Hepatocyte (in vitro differentiated cells): ENCODE data around the gene OGFOD1. TPM values are rescaled to one million over a fixed set of nuclear protein-coding genes. Genes with fewer than 3 reads are reported as not detected.
"Not testable (repeated sequence)": the region's sequence is repeated elsewhere in the genome, so short reads cannot be mapped to it uniquely, and the experiment has no call there.

ENCODE experiments used
- DNase-seq: peaks from one replicate; pipeline ENCODE4 v3.0.0-alpha.2; 2016; ENCODE audit warnings: low spot score
- H2AFZ ChIP-seq: fragments of 200-600 bp; sonication (generic); 2 replicates; pipeline ENCODE4 v1.6.0; 2016; ENCODE audit warnings: antibody characterized with exemption, mild to moderate bottlenecking
- H3K27ac ChIP-seq: fragments of 200-600 bp; sonication (generic); 2 replicates; pipeline ENCODE4 v1.5.1; 2016; ENCODE audit warnings: mild to moderate bottlenecking
- H3K27me3 ChIP-seq: fragments of 200-600 bp; sonication (generic); 2 replicates; pipeline ENCODE4 v1.6.1; 2016
- H3K36me3 ChIP-seq: fragments of 200-600 bp; sonication (generic); replicated peaks from 2 replicates; pipeline ENCODE4 v1.5.1; 2016; ENCODE audit warnings: low read depth; ENCODE audit not compliant: insufficient read depth
- H3K4me1 ChIP-seq: fragments of 200-600 bp; sonication (generic); 2 replicates; pipeline ENCODE4 v1.5.1; 2016; ENCODE audit warnings: mild to moderate bottlenecking, moderate library complexity; ENCODE audit not compliant: insufficient read depth
- H3K4me2 ChIP-seq: fragments of 200-600 bp; sonication (generic); 2 replicates; pipeline ENCODE4 v1.6.0; 2016
- H3K4me3 ChIP-seq: fragments of 200-600 bp; sonication (generic); 2 replicates; pipeline ENCODE4 v1.5.1; 2016; ENCODE audit warnings: mild to moderate bottlenecking
- H3K79me2 ChIP-seq: fragments of 200-600 bp; sonication (generic); 2 replicates; pipeline ENCODE4 v1.6.0; 2017; ENCODE audit warnings: mild to moderate bottlenecking
- H3K9me2 ChIP-seq: fragments of 200-600 bp; sonication (generic); replicated peaks from 2 replicates; pipeline ENCODE4 v1.6.0; 2017; ENCODE audit warnings: mild to moderate bottlenecking; ENCODE audit not compliant: insufficient read depth
- H3K9me3 ChIP-seq: fragments of 200-600 bp; sonication (generic); 2 replicates; pipeline ENCODE4 v1.5.1; 2016; ENCODE audit warnings: low read depth, mild to moderate bottlenecking
- H4K20me1 ChIP-seq: fragments of 200-600 bp; sonication (generic); 2 replicates; pipeline ENCODE4 v1.6.0; 2016; ENCODE audit warnings: mild to moderate bottlenecking; ENCODE audit not compliant: insufficient read depth, poor library complexity, severe bottlenecking
- EZH2 ChIP-seq: fragments of 200-600 bp; sonication (generic); IDR thresholded peaks from 2 replicates; pipeline ENCODE4 v1.6.1; 2016; ENCODE audit warnings: antibody characterized with exemption, mild to moderate bottlenecking, borderline replicate concordance
- EZH2phosphoT487 ChIP-seq: fragments of 200-600 bp; sonication (generic); IDR thresholded peaks from one replicate; pipeline ENCODE4 v1.6.1; 2018; ENCODE audit warnings: antibody characterized with exemption, mild to moderate bottlenecking, low read depth, moderate library complexity; ENCODE audit not compliant: unreplicated experiment, severe bottlenecking
- WGBS: methylation state at CpG from one replicate; pipeline ENCODE4 v1.1.6; 2016; ENCODE audit warnings: low lambda C conversion rate; ENCODE audit errors: missing lambda C conversion rate; 5-methylcytosine and 5-hydroxymethylcytosine counted together
- polyA plus RNA-seq: library from polyadenylated mRNA; unstranded; fragments of >200 nt; fragmentation: Nextera tagmentation; extraction: Ambion mirVana; gene quantifications from 2 replicates; pipeline ENCODE4 v1.2.1, GENCODE V29; 2016
- total RNA-seq: library from RNA; depleted of rRNA; stranded (reverse); fragments of >200 nt; gene quantifications from 2 replicates; pipeline ENCODE4 v1.2.3, GENCODE V29; 2014
- TF ChIP-seq, protein P1 (sequence below): fragments of 200-600 bp; sonication (generic); IDR thresholded peaks from 2 replicates; pipeline ENCODE4 v1.5.1; 2016; ENCODE audit warnings: antibody characterized with exemption, mild to moderate bottlenecking; ENCODE audit not compliant: poor library complexity

Gene OGFOD1
- total and polyA plus RNA-seq, 2 experiments from 2014 or later: 55.5 to 58.9 TPM

DNA sequence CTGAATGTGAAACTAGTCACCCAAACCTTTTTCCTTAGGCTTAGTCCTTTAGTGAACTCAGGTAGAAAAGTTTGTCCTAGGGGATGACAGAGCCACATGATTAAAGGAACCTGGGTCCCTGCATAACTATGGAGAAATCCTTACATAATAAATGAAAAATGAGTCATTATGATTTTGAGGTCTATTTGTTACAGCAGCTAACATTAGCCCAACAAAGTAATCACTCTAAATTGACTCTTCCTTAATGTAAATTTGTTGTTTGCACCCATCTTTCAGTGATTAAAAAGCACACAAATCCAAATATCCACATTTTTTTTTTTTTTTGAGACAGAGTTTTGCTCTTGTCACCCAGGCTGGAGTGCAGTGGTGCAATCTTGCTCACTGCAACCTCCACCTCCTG is 32.0 kb downstream of the OGFOD1 start:
- Histone ChIP-seq H3K4me1 (no peaks in the 10 kb centered on the region), H3K9me2 (peaks cover 2% of the 10 kb centered on the region), H3K4me3 (no peak overlapping the region), H3K36me3 (peaks cover 6% of the 10 kb centered on the region), H4K20me1 (no peaks in the 10 kb centered on the region), H2AFZ (no peak overlapping the region), H3K27me3 (no peaks in the 10 kb centered on the region), H3K27ac (no peak overlapping the region), H3K4me2 (no peak overlapping the region), H3K9me3 (no peaks in the 10 kb centered on the region), H3K79me2 (no peaks in the 10 kb centered on the region)
- no peak for DNase-seq
- TF ChIP-seq, protein P1, sequence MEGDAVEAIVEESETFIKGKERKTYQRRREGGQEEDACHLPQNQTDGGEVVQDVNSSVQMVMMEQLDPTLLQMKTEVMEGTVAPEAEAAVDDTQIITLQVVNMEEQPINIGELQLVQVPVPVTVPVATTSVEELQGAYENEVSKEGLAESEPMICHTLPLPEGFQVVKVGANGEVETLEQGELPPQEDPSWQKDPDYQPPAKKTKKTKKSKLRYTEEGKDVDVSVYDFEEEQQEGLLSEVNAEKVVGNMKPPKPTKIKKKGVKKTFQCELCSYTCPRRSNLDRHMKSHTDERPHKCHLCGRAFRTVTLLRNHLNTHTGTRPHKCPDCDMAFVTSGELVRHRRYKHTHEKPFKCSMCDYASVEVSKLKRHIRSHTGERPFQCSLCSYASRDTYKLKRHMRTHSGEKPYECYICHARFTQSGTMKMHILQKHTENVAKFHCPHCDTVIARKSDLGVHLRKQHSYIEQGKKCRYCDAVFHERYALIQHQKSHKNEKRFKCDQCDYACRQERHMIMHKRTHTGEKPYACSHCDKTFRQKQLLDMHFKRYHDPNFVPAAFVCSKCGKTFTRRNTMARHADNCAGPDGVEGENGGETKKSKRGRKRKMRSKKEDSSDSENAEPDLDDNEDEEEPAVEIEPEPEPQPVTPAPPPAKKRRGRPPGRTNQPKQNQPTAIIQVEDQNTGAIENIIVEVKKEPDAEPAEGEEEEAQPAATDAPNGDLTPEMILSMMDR: no peak
- TF ChIP-seq EZH2phosphoT487 (no peak), EZH2 (no peak)

DNA sequence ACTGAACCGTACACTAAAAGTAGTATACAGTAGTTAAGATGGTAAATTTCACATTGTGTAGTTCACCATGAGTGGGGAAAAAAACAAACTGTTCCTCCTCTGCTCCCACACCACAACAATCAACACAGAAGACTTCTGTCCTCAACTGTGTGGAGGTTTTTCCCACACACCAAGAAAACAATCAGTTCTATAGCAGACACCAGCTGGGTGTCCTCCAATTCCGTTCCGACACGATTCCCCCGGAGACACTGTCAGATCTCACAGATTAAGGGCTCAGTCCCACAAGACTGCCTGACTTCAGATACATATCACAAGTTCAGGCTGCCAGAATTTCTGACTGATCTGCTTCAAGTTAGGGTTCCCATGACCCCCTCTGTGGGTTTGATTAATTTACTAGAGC is 36.7 kb downstream of the OGFOD1 start:
- 83% methylated on average over 5 of the region's 5 CpGs for WGBS
- H2AFZ ChIP-seq: no peak overlapping the region
- TF ChIP-seq, protein P1: no peak
- TF ChIP-seq EZH2 (no peak), EZH2phosphoT487 (no peak)

DNA sequence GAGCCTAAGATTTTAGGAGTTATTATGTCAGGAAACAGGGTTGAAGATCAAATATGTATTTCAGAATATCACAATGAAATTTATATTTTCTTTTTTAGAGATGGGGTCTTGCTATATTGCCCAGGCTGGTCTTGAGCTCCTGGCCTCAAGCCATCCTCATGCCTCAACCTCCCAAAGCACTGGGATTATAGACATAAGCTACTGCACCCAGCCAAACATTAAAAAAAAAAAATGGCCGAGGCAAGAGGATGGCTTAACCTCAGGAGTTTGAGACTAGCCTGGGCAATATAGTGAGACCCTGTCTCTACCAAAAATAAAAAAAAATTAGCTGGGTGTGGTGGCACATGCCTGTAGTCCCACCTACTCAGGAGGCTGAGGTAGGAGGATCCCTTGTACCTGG is 37.5 kb downstream of the OGFOD1 start:
- H3K27me3 ChIP-seq, H3K4me2 ChIP-seq, DNase-seq, H3K4me1 ChIP-seq, H3K4me3 ChIP-seq, H4K20me1 ChIP-seq, H3K9me3 ChIP-seq, H2AFZ ChIP-seq, H3K27ac ChIP-seq, H3K9me2 ChIP-seq, H3K79me2 ChIP-seq, H3K36me3 ChIP-seq: not testable (repeated sequence)
- WGBS: 82% methylated on average over 1 of the region's 1 CpG

More for the DNA sequence above, 36.7 kb downstream of the OGFOD1 start:
- no peak overlapping the region for H3K4me3 ChIP-seq
- peaks cover 6% of the 10 kb centered on the region for H3K36me3 ChIP-seq
- no peak for DNase-seq
- H3K79me2 ChIP-seq: no peaks in the 10 kb centered on the region
- no peaks in the 10 kb centered on the region for H4K20me1 ChIP-seq
- no peaks in the 10 kb centered on the region for H3K9me2 ChIP-seq
- H3K27ac ChIP-seq: no peak overlapping the region
- H3K4me1 ChIP-seq: no peaks in the 10 kb centered on the region
- no peaks in the 10 kb centered on the region for H3K9me3 ChIP-seq
- H3K27me3 ChIP-seq: no peaks in the 10 kb centered on the region
- no peak overlapping the region for H3K4me2 ChIP-seq

DNA sequence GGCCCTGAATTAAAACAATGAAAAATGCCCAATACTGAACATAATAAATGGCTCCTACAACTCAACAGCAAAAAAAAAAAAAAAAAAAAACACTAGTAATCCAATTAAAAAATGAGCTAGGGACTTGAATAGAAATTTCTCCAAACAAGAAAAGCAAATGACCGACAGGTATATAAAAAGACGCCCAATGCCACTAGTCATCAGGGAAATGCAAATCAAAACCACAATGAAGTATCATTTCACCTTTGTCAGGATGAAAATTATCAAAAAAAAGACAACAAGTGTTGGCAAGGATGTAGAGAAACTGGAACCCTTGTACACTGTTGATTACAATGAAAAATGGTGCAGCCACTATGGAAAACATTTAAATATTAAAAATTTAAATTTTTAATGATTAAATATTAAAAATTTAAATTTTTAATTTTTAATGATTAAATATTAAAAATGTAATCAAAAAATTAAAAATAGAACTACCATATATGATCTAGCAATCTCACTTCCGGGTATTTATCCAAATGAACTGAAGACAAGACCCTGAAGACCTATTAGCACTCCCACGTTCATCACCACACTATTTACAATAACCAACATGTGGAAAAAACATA is 40.4 kb downstream of the OGFOD1 start:
- Histone ChIP-seq H4K20me1 (no peaks in the 10 kb centered on the region), H3K36me3 (no peaks in the 10 kb centered on the region), H3K79me2 (no peaks in the 10 kb centered on the region), H3K9me3 (no peaks in the 10 kb centered on the region), H3K4me3 (no peak overlapping the region), H2AFZ (no peak overlapping the region), H3K4me1 (no peaks in the 10 kb centered on the region), H3K27ac (no peak overlapping the region), H3K9me2 (no peaks in the 10 kb centered on the region), H3K4me2 (no peak overlapping the region), H3K27me3 (no peaks in the 10 kb centered on the region)
- DNase-seq: no peak
- TF ChIP-seq, protein P1: no peak
- no peak for TF ChIP-seq EZH2
- no peak for TF ChIP-seq EZH2phosphoT487
- WGBS: 97% methylated on average over 4 of the region's 4 CpGs
